HUES48 (cell line): ENCODE results near the gene CACNA1H.

ENCODE experiments used
- H3K27ac ChIP-seq: one replicate; pipeline ENCODE4 v1.7.0; 2013; ENCODE audit warnings: low read depth, low read length, inconsistent platforms
- H3K27me3 ChIP-seq: 2 replicates; pipeline ENCODE4 v1.6.1; 2013; ENCODE audit warnings: mild to moderate bottlenecking, low read length; ENCODE audit not compliant: control insufficient read depth, insufficient read depth
- H3K36me3 ChIP-seq: 2 replicates; pipeline ENCODE4 v1.6.1; 2013; ENCODE audit warnings: low read length; ENCODE audit not compliant: control insufficient read depth, insufficient read depth
- H3K4me1 ChIP-seq: 2 replicates; pipeline ENCODE4 v1.6.1; 2013; ENCODE audit warnings: mild to moderate bottlenecking, low read length; ENCODE audit not compliant: control insufficient read depth, insufficient read depth
- H3K4me3 ChIP-seq: 2 replicates; pipeline ENCODE4 v1.5.1; 2013; ENCODE audit warnings: mild to moderate bottlenecking, low read depth, low read length
- H3K9ac ChIP-seq: 2 replicates; pipeline ENCODE4 v1.6.1; 2013; ENCODE audit warnings: mild to moderate bottlenecking, low read depth, low read length, moderate library complexity
- H3K9me3 ChIP-seq: 2 replicates; pipeline ENCODE4 v1.6.1; 2013; ENCODE audit warnings: low read length; ENCODE audit not compliant: control insufficient read depth, insufficient read depth

The CACNA1H gene

GRCh38 chr16:1168837-1169236 lies 15.9 kb downstream of the CACNA1H start:
- Histone ChIP-seq H3K27me3 (no peaks in the 10 kb centered on the region), H3K27ac (no peak overlapping the region), H3K4me3 (no peak overlapping the region), H3K9ac (no peak overlapping the region), H3K4me1 (no peaks in the 10 kb centered on the region), H3K9me3 (no peaks in the 10 kb centered on the region), H3K36me3 (no peaks in the 10 kb centered on the region)

DNA sequence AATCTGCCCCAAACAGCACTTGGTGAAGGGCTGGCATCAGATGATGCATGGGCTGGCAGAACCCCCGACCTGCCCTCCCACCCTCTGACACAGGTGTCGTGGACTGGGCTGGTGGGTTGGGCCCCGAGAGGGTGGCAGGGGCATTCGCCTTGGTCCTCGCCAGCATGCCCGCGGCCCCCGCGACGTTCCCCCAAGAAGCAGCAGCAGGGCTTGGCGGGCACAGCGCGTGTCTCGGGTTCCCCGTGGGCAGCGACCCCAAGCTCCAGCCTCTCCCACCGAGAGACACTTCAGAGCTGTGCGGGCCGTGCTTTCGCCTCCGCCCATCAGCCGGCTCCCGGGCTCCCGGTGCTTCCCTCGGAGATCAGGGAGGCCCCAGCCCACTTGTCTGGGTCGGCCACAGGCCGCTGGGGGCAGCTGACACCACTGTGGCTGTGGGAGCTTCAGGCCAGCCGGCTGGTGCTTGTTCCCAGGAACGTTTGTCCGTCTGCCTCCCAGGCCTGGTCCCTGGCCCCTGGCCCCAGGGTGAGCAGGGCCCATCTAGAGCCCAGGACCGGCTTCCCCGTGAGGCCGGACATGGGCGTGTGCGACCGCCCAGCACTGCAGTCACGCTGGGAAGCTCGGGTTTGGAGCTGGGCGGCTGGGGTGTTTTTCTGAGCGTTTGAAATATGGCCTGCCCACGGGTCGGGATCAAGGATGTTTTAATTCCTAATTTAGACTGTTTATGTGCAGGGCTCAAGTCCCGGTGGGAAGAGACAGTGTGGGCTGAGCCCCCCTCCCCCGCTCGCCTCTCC lies 16.6 kb downstream of the CACNA1H start:
- Histone ChIP-seq H3K27me3 (no peaks in the 10 kb centered on the region), H3K27ac (no peak overlapping the region), H3K9ac (no peak overlapping the region)

DNA sequence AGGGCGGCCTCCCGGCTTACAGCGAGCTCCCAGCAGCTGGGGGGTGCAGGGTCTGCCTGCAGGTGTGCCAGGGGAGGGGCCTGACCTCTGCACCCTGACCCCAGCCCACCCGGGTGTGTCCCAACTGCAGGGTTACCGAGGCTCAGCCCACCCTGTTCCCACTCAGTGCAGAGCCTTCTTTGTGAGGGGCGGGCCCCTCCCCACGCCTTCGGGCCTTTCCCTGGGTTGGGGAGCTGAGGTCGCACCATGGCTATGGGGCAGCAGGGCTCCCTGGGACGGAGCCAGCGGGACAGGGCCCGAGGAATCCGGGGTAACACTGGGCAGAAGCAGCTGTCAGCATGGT lies 17.1 kb downstream of the CACNA1H start:
- no peaks in the 10 kb centered on the region for H3K9me3 ChIP-seq
- H3K27ac ChIP-seq, result no peak overlapping the region
- H3K4me1 ChIP-seq, result no peaks in the 10 kb centered on the region
- H3K27me3 ChIP-seq, result no peaks in the 10 kb centered on the region
- no peaks in the 10 kb centered on the region for H3K36me3 ChIP-seq
- no peak overlapping the region for H3K9ac ChIP-seq
- H3K4me3 ChIP-seq, result no peak overlapping the region

More for the DNA sequence above, 16.6 kb downstream of the CACNA1H start:
- Histone ChIP-seq H3K4me3 (no peak overlapping the region), H3K4me1 (no peaks in the 10 kb centered on the region), H3K36me3 (no peaks in the 10 kb centered on the region), H3K9me3 (no peaks in the 10 kb centered on the region)

DNA sequence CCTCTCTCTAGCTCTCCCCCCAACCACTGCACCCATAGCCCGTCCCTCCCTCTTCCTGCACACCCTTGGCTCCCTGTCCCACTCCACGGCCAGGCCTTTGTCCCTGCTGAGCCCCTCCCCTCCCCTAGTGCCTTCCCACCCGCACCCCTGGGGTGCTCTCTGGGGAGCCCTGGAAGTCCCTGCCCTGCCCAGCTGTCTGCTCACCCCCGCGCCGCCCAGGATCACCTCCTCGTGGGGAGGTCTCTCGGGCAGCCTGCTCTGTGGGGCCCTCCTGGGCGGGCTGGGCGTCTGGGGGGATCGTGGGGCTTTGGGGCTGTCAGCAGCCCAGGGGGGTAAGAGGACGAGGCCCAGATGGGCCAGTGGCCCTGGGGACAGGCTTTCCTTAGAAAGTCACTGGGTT lies 18.1 kb downstream of the CACNA1H start:
- no peaks in the 10 kb centered on the region for H3K9me3 ChIP-seq
- H3K27me3 ChIP-seq, result no peaks in the 10 kb centered on the region
- no peak overlapping the region for H3K4me3 ChIP-seq
- no peak overlapping the region for H3K9ac ChIP-seq
- H3K27ac ChIP-seq, result no peak overlapping the region
- no peaks in the 10 kb centered on the region for H3K4me1 ChIP-seq
- no peaks in the 10 kb centered on the region for H3K36me3 ChIP-seq

DNA sequence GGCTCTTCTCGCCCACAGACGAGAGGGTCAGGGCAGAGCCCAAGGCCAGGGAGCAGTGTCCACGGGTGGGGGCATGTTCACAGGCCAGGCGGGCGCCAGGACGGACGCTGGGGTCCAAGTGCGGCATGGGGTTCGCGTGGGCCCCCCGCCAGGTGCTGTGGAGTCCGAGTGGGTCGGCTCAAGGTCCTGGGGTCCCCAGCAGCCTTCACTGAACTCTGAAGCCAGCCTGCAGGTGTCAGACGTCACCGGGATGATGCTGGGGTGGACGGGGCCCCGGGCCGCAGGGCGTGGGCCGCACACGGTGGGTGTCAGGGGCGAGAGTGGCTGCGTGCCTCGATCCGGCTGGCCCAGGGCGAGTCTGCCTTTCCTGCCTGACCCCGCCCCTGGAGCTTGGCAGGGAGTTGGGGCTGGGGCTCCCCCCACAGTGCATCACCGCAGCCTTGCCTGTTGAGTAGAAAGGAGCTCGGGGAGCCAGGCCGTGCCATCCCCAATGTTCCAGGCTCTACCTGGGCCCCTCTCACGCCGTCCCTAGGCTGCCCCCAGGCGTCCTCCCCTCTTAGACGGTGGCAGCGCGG lies 19.0 kb downstream of the CACNA1H start:
- Histone ChIP-seq H3K27me3 (no peaks in the 10 kb centered on the region), H3K27ac (no peak overlapping the region), H3K9ac (no peak overlapping the region), H3K9me3 (no peaks in the 10 kb centered on the region), H3K4me1 (no peaks in the 10 kb centered on the region), H3K36me3 (no peaks in the 10 kb centered on the region), H3K4me3 (no peak overlapping the region)

- H3K9ac ChIP-seq, result no peak overlapping the region
- no peaks in the 10 kb centered on the region for H3K9me3 ChIP-seq
- no peaks in the 10 kb centered on the region for H3K27me3 ChIP-seq
- no peak overlapping the region for H3K4me3 ChIP-seq
- no peaks in the 10 kb centered on the region for H3K4me1 ChIP-seq
- H3K36me3 ChIP-seq, result no peaks in the 10 kb centered on the region
- no peak overlapping the region for H3K27ac ChIP-seq
These were observed 19.7 kb downstream of the CACNA1H start for GRCh38 chr16:1172651-1173050.

GRCh38 chr16:1173788-1174451 lies 21.0 kb downstream of the CACNA1H start:
- no peaks in the 10 kb centered on the region for H3K9me3 ChIP-seq
- H3K36me3 ChIP-seq, result no peaks in the 10 kb centered on the region
- H3K27me3 ChIP-seq, result no peaks in the 10 kb centered on the region
- no peak overlapping the region for H3K9ac ChIP-seq
- no peak overlapping the region for H3K27ac ChIP-seq
- no peaks in the 10 kb centered on the region for H3K4me1 ChIP-seq
- no peak overlapping the region for H3K4me3 ChIP-seq

DNA sequence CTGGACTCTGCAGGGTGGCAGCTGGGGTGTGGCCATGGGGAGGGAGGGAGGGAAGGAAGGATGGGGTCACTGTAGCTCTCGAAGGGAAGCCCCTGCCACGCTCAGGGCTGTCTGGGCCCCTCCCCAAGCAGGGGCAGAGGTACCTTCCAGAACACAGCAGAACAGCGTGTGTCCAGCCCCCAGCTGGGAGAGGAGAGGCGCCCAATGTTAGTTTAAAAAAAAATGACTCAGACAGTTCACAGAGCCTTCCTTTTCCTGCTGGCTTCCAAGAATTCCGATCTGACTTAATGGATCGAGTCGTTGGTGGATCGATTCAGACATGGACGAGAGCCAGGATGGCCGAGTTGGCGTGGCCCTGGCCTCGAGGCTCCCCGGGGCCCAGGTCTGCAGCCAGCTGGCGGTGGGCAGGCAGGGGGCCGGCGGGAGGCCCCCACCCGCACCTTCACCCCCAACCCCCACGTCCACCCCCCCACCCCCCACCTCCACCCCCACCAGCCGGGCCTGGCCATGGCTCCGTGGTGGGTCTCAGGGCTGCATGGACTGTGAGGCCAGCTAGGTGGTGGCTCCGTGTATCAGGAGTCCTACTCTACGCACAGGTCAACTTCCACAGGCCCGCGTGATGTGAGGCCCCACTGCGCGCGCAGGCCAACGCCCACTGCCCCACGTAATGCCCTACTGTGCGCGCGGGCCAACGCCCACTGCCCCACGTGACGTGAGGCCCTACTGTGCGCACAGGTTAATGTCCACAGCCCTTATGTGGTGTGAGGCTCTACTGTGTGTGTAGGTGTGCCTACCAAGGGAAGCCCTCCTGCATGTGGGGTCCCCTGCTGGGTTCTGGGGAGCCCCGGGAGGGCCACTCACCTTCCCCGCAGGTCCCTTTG lies 21.8 kb downstream of the CACNA1H start:
- H3K27ac ChIP-seq, result no peak overlapping the region

GRCh38 chr16:1175566-1176279 lies 22.8 kb downstream of the CACNA1H start:
- Histone ChIP-seq H3K4me1 (no peaks in the 10 kb centered on the region), H3K36me3 (no peaks in the 10 kb centered on the region), H3K9ac (no peak overlapping the region), H3K9me3 (no peaks in the 10 kb centered on the region), H3K4me3 (no peak overlapping the region), H3K27ac (no peak overlapping the region), H3K27me3 (no peaks in the 10 kb centered on the region)

More for the DNA sequence above, 21.8 kb downstream of the CACNA1H start:
- no peak overlapping the region for H3K4me3 ChIP-seq
- H3K4me1 ChIP-seq, result no peaks in the 10 kb centered on the region
- no peak overlapping the region for H3K9ac ChIP-seq
- no peaks in the 10 kb centered on the region for H3K36me3 ChIP-seq
- no peaks in the 10 kb centered on the region for H3K9me3 ChIP-seq
- no peaks in the 10 kb centered on the region for H3K27me3 ChIP-seq

- H3K9me3 ChIP-seq, result no peaks in the 10 kb centered on the region
- H3K4me3 ChIP-seq, result no peak overlapping the region
- H3K36me3 ChIP-seq, result no peaks in the 10 kb centered on the region
- no peaks in the 10 kb centered on the region for H3K4me1 ChIP-seq
- H3K27ac ChIP-seq, result no peak overlapping the region
- no peak overlapping the region for H3K9ac ChIP-seq
- H3K27me3 ChIP-seq, result no peaks in the 10 kb centered on the region
These were observed 23.5 kb downstream of the CACNA1H start for GRCh38 chr16:1176280-1176897.
